DMS79 treated with DMSO at 0.1 percent for 48 hours (cell line): ENCODE results near the gene PCIF1.
"Not testable (repeated sequence)": the region's sequence is repeated elsewhere in the genome, so short reads cannot be mapped to it uniquely, and the experiment has no call there.

Experiments
- DNase-seq: peaks from one replicate; lab custom pipeline; 2025; lab: John Stamatoyannopoulos, UW

The PCIF1 gene

GRCh38 chr20:45934586-45935415 lies at the start of gene PCIF1:
Gene PCIF1, plus strand, starts transcription at chr20:45934683. Its CDS starts 4,317 bp downstream, at chr20:45939000.
- peak; percentile 73 for DNase-seq

DNA sequence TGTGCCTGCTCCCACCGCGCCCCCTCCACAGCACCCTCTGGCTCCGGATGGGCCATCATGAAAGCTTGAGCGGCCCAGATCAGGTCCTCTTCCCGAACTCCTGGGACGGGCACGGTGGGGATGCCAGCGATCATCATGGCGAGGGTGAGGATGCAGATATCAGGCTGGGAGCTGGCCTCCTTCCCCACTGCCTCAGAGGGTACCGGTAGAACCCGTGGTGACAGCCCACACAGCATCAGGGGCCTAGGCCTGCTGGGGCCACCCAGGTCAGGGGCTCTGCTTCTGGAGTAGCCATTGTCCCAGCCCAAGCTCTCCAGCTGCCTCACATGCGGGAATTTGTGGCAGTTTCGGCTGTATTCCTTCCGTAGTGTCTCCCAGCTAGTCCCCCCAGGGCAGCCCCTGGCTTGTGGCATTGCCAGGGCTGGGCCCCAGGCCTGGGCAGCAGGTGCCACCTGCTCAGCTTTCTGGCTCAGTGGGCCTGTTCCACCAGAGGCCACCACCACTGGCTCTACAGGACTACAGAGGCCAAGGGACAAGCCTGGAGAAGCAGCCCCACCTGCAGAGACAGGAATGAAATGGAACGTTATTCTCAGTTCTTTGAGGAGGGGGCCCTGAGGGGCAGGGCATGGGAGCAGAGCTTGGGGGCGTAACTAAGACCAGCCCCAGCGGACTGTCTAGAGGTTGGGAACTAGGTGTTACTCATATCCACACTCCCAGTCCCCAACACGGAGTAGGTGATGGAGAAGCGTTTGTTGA lies 47.7 kb upstream of the PCIF1 start:
- DNase-seq, result no peak

GRCh38 chr20:45887346-45887715 lies 47.2 kb upstream of the PCIF1 start, which contains the start of gene SPATA25:
Gene SPATA25, minus strand, starts transcription at chr20:45887622. Its CDS starts 32 bp downstream, at chr20:45887590.
- no peak for DNase-seq

DNA sequence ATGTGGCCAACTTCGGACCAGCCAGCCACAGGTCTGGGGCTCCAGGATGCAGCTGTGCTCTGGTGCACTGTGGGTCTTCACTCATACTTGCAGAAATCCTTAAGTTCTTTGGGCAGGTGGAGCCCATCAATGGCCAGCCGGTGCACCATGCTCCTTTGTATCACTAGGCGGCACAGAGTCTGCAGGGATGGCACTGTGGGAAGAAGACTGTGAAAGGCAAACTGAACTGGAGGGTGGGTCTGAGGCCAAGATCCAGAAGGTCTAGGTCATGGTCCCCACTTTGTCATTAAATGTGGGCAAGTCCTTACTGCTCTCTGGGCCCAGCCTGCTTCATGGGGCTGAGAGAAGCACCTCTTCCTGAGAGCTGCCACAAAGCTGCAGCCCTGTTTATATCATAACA lies 45.8 kb upstream of the PCIF1 start:
- no peak for DNase-seq

DNA sequence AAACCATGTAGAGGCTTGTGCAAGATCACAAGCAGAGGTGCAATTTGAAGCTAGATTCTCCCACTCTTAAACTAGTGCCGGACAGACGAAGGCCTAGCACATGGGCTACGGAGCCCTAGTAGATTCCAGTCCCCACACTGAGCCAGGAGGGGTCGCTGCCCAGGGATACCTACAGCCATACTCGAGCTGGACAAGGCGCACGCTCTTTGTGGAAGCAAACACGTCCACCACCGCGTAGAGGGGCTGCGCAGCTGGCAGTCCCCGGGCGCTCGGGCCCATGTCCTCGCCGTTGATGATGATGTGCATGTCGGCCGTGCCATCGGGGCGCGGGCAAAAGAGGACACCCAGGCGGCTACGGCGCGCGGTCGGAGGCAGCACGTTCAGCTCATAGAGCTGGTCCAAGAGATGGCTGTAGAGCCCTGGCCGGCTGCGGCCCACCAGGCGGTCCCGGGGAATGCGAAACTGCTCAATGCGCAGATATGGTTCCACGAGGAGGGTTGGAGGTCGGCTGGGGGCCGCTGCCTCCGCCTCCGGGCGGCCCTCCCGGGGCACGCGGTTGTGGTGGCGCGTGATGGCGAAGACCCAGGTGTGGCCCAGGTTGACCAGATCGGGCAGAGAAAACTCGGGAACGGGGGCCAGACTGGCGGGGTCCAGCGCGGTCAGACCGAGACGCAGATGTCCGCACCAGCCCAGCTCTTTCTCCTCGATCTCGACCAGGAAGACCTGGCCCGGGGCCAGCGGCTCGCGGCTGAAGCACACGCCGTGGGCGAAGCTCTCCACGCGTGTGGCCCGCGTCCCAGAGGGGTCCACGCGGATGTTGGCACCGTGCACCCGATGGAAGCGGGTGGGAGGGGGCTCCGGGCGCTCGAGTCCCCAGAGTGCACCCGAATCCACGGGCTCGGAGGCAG lies 44.2 kb upstream of the PCIF1 start:
- DNase-seq, result no peak

DNA sequence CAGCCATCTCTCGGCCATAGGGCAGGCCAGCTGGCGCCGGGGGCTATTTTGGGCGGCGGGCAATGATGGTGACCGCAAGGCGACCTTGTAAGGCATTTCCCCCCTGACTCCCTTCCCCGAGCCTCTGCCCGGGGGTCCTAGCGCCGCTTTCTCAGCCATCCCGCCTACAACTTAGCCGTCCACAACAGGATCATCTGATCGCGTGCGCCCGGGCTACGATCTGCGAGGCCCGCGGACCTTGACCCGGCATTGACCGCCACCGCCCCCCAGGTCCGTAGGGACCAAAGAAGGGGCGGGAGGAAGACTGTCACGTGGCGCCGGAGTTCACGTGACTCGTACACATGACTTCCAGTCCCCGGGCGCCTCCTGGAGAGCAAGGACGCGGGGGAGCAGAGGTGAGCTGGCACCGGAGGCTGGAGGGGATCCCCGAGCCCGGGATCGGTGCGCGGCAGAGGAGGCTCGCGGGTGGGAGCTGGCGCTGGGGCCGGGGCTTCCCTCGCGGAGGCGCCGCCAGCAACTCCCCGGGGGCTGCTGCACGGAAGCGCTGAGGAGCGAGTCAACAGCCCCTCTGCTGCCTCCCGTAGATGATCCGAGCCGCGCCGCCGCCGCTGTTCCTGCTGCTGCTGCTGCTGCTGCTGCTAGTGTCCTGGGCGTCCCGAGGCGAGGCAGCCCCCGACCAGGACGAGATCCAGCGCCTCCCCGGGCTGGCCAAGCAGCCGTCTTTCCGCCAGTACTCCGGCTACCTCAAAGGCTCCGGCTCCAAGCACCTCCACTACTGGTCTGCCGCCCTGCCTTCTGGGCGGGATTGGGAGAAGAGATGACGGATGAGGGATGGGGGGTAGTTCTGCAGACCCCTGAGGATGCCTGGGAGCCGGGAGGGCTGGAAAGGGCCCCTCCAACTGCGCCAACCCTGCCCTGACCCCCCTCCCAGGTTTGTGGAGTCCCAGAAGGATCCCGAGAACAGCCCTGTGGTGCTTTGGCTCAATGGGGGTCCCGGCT lies 43.2 kb upstream of the PCIF1 start, which contains the start of the genes CTSA and NEURL2:
TSS of gene CTSA (plus strand) at position 351 of the 999 bp plus-strand sequence. CDS start at position 585, 234 bp downstream.
TSS of gene NEURL2 (minus strand) at position 224 of the 999 bp plus-strand sequence. CDS start at position 7, 217 bp downstream.
- peak; percentile 10 for DNase-seq

GRCh38 chr20:45892049-45892825 lies 42.2 kb upstream of the PCIF1 start:
- DNase-seq, result no peak

- DNase-seq, result no peak
Observed at GRCh38 chr20:45892828-45893500, 41.5 kb upstream of the PCIF1 start.

- no peak for DNase-seq
Observed at GRCh38 chr20:45893831-45894230, 40.7 kb upstream of the PCIF1 start.

DNA sequence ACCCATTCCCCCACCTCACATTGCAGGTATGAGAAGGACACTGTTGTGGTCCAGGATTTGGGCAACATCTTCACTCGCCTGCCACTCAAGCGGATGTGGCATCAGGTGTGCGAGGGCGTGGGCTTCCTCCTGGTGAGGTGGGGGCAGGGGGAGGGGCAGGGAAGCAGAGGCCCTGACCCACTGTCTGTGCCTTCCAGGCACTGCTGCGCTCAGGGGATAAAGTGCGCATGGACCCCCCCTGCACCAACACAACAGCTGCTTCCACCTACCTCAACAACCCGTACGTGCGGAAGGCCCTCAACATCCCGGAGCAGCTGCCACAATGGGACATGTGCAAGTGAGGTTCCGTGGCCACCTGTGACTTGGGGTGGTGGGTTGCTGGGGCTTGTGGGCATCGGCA lies 39.7 kb upstream of the PCIF1 start:
- DNase-seq, result no peak

- DNase-seq, result no peak
Observed at GRCh38 chr20:45896641-45897161, 37.8 kb upstream of the PCIF1 start.

GRCh38 chr20:45897289-45897688 lies 37.2 kb upstream of the PCIF1 start:
- DNase-seq, result no peak

- DNase-seq, result no peak
Observed at GRCh38 chr20:45897692-45898091, 36.8 kb upstream of the PCIF1 start.

- no peak for DNase-seq
Observed at GRCh38 chr20:45898285-45898684, 36.2 kb upstream of the PCIF1 start.

DNA sequence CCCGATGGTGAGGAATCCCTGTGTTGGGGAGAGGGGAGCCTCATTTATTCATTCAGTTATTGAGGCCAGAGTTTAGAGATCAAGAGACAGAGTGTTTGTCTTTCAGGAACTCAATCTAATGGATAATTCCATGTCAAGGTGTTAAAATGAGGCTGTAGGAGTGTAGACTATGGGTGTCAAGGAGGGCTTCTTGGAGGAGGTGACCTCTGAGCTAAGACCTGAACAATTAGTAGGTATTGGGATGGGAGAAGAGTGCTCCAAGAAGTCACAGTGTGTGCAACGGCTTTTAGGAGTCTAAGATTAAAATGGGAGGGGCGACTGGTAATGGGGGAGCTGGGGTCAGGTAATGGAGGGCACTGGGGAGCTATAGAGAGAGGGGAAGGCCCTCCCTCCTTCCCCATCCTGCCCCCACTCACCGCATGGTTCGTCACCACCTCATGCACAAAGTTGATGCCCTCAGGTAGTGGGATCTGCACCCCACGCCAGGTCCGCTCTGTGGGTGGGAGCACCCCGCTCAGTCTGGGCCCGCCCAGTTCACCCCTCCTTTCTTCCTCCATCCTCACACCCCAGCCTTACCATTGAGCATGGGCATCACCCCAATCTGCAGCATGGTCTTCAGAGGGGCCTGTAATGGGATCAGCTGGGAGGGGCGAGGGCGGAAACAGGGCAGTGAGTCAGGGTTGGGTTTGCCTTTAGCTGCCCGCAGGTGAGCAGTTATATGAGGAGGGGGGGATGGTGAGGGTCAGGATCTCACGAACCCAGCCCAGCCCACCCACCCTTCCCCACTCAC lies 35.2 kb upstream of the PCIF1 start:
- DNase-seq, result no peak

GRCh38 chr20:45901332-45901731 lies 33.2 kb upstream of the PCIF1 start:
- not testable (repeated sequence) for DNase-seq

GRCh38 chr20:45902199-45902701 lies 32.2 kb upstream of the PCIF1 start:
- no peak for DNase-seq
